IMR-90 (cell line): ENCODE results near the gene GATAD2A. TPM values are rescaled to one million over a fixed set of nuclear protein-coding genes. Genes with fewer than 3 reads are reported as not detected.
A peak's percentile ranks its signal among the peaks of the same experiment; 100 is the strongest.

Source experiments
- ATAC-seq: fragments of 200-7000 bp; cut with Tn5 transposase; 2 replicates; pipeline ENCODE4 v1.9.1; 2020; ENCODE audit warnings: low read depth, mild to moderate bottlenecking, moderate library complexity
- BruUV-seq: library from RNA; stranded (reverse); fragments of 400-500 nt; replicated peaks from 2 replicates; lab custom pipeline; 2021; lab: Mats Ljungman, UMichigan
- CTCF ChIA-PET: fragments of 300-600 bp; formaldehyde crosslinking; extraction: SDS; loops from one replicate; lab custom pipeline; 2021; ENCODE audit warnings: antibody characterized with exemption; lab: Yijun Ruan, JAX
- POLR2A ChIA-PET: fragments of 300-600 bp; sonication (Branson Sonifier 250); formaldehyde crosslinking; loops from one replicate; lab custom pipeline; 2022; ENCODE audit warnings: antibody characterized with exemption; ENCODE audit not compliant: unreplicated experiment; lab: Charles Lee
- DNase-seq: peaks from one replicate; pipeline ENCODE4 v3.0.0; 2013
- H2AFZ ChIP-seq: replicated peaks from 2 replicates; pipeline ENCODE3; 2013; ENCODE audit warnings: low read length, mild to moderate bottlenecking; ENCODE audit not compliant: poor library complexity
- H2AK5ac ChIP-seq: 2 replicates; pipeline ENCODE4 v1.6.1; 2013; ENCODE audit warnings: low read depth, low read length, inconsistent platforms
- H2AK9ac ChIP-seq: replicated peaks from 2 replicates; pipeline ENCODE3; 2013; ENCODE audit warnings: mild to moderate bottlenecking, low read depth, low read length, moderate library complexity; ENCODE audit not compliant: poor library complexity
- H2BK120ac ChIP-seq: 2 replicates; pipeline ENCODE4 v1.6.1; 2013; ENCODE audit warnings: low read depth, low read length, inconsistent platforms
- H2BK15ac ChIP-seq: 3 replicates; pipeline ENCODE4 v1.6.1; 2013; ENCODE audit warnings: low read depth, low read length, inconsistent platforms
- H2BK20ac ChIP-seq: 2 replicates; pipeline ENCODE4 v1.6.1; 2013; ENCODE audit warnings: low read depth, mild to moderate bottlenecking, inconsistent platforms, low read length, moderate library complexity
- H2BK5ac ChIP-seq: 2 replicates; pipeline ENCODE4 v1.6.1; 2013; ENCODE audit warnings: mild to moderate bottlenecking, low read depth, low read length, inconsistent platforms; ENCODE audit not compliant: poor library complexity, severe bottlenecking
- H3K14ac ChIP-seq: replicated peaks from 2 replicates; pipeline ENCODE4 v1.6.1; 2013; ENCODE audit warnings: low read depth, low read length, inconsistent platforms
- H3K18ac ChIP-seq: 2 replicates; pipeline ENCODE4 v1.6.1; 2013; ENCODE audit warnings: low read depth, low read length, control low read depth
- H3K23ac ChIP-seq: 2 replicates; pipeline ENCODE4 v1.6.1; 2013; ENCODE audit warnings: low read depth, low read length, inconsistent platforms
- H3K27ac ChIP-seq: 2 replicates; pipeline ENCODE4 v1.5.1; 2013; ENCODE audit warnings: mild to moderate bottlenecking, control low read depth, low read length; ENCODE audit not compliant: insufficient read depth
- H3K27me3 ChIP-seq: 2 replicates; pipeline ENCODE4 v1.6.1; 2013; ENCODE audit warnings: low read length; ENCODE audit not compliant: control insufficient read depth, insufficient read depth
- H3K36me3 ChIP-seq: 2 replicates; pipeline ENCODE4 v1.6.1; 2013; ENCODE audit warnings: low read length, mixed read lengths; ENCODE audit not compliant: control insufficient read depth, insufficient read depth
- H3K4ac ChIP-seq: 2 replicates; pipeline ENCODE4 v1.6.1; 2013; ENCODE audit warnings: low read depth, low read length, inconsistent platforms
- H3K4me1 ChIP-seq: 2 replicates; pipeline ENCODE4 v1.6.1; 2013; ENCODE audit warnings: low read length, mixed read lengths; ENCODE audit not compliant: control insufficient read depth, insufficient read depth
- H3K4me2 ChIP-seq: 2 replicates; pipeline ENCODE4 v1.6.1; 2013; ENCODE audit warnings: low read depth, mild to moderate bottlenecking, control low read depth, low read length, moderate library complexity
- H3K4me3 ChIP-seq: 2 replicates; pipeline ENCODE4 v1.5.1; 2013; ENCODE audit warnings: low read depth, mild to moderate bottlenecking, control low read depth, low read length, moderate library complexity; ENCODE audit not compliant: insufficient read depth
- H3K56ac ChIP-seq: 2 replicates; pipeline ENCODE4 v1.6.1; 2013; ENCODE audit warnings: low read length, inconsistent platforms; ENCODE audit not compliant: insufficient read depth; ENCODE audit errors: extremely low read depth
- H3K79me1 ChIP-seq, 2 experiments: 2 replicates each; pipeline ENCODE4 v1.6.1; 2013; ENCODE audit warnings: low read length in 2 of 2, inconsistent platforms in 1 of 2, low read depth in 1 of 2
- H3K9ac ChIP-seq: 2 replicates; pipeline ENCODE4 v1.6.1; 2013; ENCODE audit warnings: low read depth, low read length, control low read depth
- H3K9me1 ChIP-seq: 2 replicates; pipeline ENCODE4 v1.6.1; 2013; ENCODE audit warnings: low read length, inconsistent platforms; ENCODE audit not compliant: insufficient read depth
- H3K9me3 ChIP-seq: 2 replicates; pipeline ENCODE4 v1.6.1; 2013; ENCODE audit warnings: low read length; ENCODE audit not compliant: control insufficient read depth, insufficient read depth
- H4K20me1 ChIP-seq: 2 replicates; pipeline ENCODE4 v1.6.1; 2013; ENCODE audit warnings: low read length, inconsistent platforms; ENCODE audit not compliant: insufficient read depth
- H4K5ac ChIP-seq: 2 replicates; pipeline ENCODE4 v1.6.1; 2013; ENCODE audit warnings: mild to moderate bottlenecking, low read depth, low read length, control low read depth
- H4K8ac ChIP-seq, 2 experiments: 2 replicates each; pipeline ENCODE4 v1.6.1; 2013; ENCODE audit warnings: low read depth in 2 of 2, low read length in 2 of 2, control low read depth in 1 of 2, inconsistent platforms in 1 of 2
- H4K91ac ChIP-seq: 2 replicates; pipeline ENCODE4 v1.6.1; 2013; ENCODE audit warnings: low read depth, low read length, inconsistent platforms; ENCODE audit not compliant: insufficient read depth
- BHLHE40 ChIP-seq: fragments of 150-350 bp; IDR thresholded peaks from 2 replicates; pipeline ENCODE4 v1.6.1; 2016; ENCODE audit warnings: mild to moderate bottlenecking, low read depth, low read length
- CHD1 ChIP-seq: IDR thresholded peaks from 2 replicates; pipeline ENCODE4 v1.6.1; 2012; ENCODE audit warnings: low read depth, low read length, improper control_type of control experiment
- MAZ ChIP-seq: IDR thresholded peaks from 2 replicates; pipeline ENCODE4 v1.6.1; 2012; ENCODE audit warnings: low read depth, mild to moderate bottlenecking, low read length, improper control_type of control experiment, moderate library complexity, borderline replicate concordance
- MXI1 ChIP-seq: IDR thresholded peaks from 2 replicates; pipeline ENCODE4 v1.6.1; 2012; ENCODE audit warnings: low read depth, mild to moderate bottlenecking, low read length, moderate library complexity, borderline replicate concordance
- POLR2A ChIP-seq: IDR thresholded peaks from 2 replicates; pipeline ENCODE4 v1.6.1; 2012; ENCODE audit warnings: mild to moderate bottlenecking, low read depth, low read length
- RAD21 ChIP-seq: IDR thresholded peaks from 2 replicates; pipeline ENCODE4 v1.6.1; 2012; ENCODE audit warnings: low read length, improper control_type of control experiment
- RCOR1 ChIP-seq: IDR thresholded peaks from 2 replicates; pipeline ENCODE4 v1.6.1; 2012; ENCODE audit warnings: mild to moderate bottlenecking, low read length, improper control_type of control experiment; ENCODE audit not compliant: insufficient replicate concordance
- RFX5 ChIP-seq: IDR thresholded peaks from 2 replicates; pipeline ENCODE4 v1.8.0; 2012; ENCODE audit warnings: low read depth, mild to moderate bottlenecking, low read length, moderate library complexity
- SMC3 ChIP-seq: fragments of 150-350 bp; IDR thresholded peaks from 2 replicates; pipeline ENCODE4 v1.6.1; 2016; ENCODE audit warnings: low read depth, mild to moderate bottlenecking, antibody characterized with exemption, low read length, moderate library complexity
- WGBS, 2 experiments: methylation state at CpG; one replicate each; pipeline versions ENCODE4 v1.1.5 to v1.1.7; 2013; ENCODE audit warnings: missing lambda C conversion rate in 2 of 2; ENCODE audit not compliant: insufficient read length in 1 of 2; ENCODE audit errors: extremely low coverage in 2 of 2; 5-methylcytosine and 5-hydroxymethylcytosine counted together
- dilution Hi-C: fragments of 300-500 bp; cut with HindIII; formaldehyde crosslinking; loops from one replicate; pipeline ENCODE4 v1.14.3; 2018; ENCODE audit warnings: low sequenced_read_pairs; ENCODE audit not compliant: unreplicated experiment
- in situ Hi-C: fragments of 300-500 bp; cut with MboI; formaldehyde crosslinking; loops from 3 replicates; pipeline ENCODE4 v1.14.3; 2019; ENCODE audit warnings: low sequenced_read_pairs, inconsistent platforms, mixed read lengths
- intact Hi-C: fragments of 100-400 bp; cut with micrococcal nuclease; formaldehyde crosslinking; loops from 2 replicates; pipeline ENCODE4 v1.10.0; 2022
- polyA plus RNA-seq, 3 experiments: library from polyadenylated mRNA; depleted of rRNA; stranded (reverse); fragments of >200 nt; gene quantifications; 2 replicates each; pipeline ENCODE4 v1.2.3, GENCODE V29; 2012; ENCODE audit warnings: low replicate concordance in 1 of 3
- total RNA-seq: library from RNA; depleted of rRNA; stranded (reverse); fragments of >200 nt; gene quantifications from 2 replicates; pipeline ENCODE4 v1.2.3, GENCODE V29; 2012
- TF ChIP-seq, protein P1 (sequence below): fragments of 150-350 bp; IDR thresholded peaks from 2 replicates; pipeline ENCODE4 v1.6.1; 2016; ENCODE audit warnings: low read depth, mild to moderate bottlenecking, low read length, moderate library complexity, borderline replicate concordance
- TF ChIP-seq, protein P2 (sequence below): conservative IDR thresholded peaks from 2 replicates; pipeline ENCODE4 v1.5.1; 2012; ENCODE audit warnings: mild to moderate bottlenecking, low read depth, low read length, improper control_type of control experiment

Gene GATAD2A
- total and polyA plus RNA-seq, 2 of the 4 experiments (the other 2 are of a cell fraction): 23.5 to 33.2 TPM

GRCh38 chr19:19490214-19490968 is 84.9 kb downstream of the GATAD2A start:
- H2AK9ac ChIP-seq: peak overlapping the region; percentile 67
- peak overlapping the region; percentile 65 for H3K4ac ChIP-seq
- H2BK5ac ChIP-seq: peak overlapping the region; percentile 1
- H2AFZ ChIP-seq: peak overlapping the region; percentile 36
- H2AK5ac ChIP-seq: peak overlapping the region; percentile 92
- H3K79me1 ChIP-seq: peaks cover 13 to 77% of the 10 kb centered on the region in 2 experiments; a peak in 3 of 4 replicates
- peak overlapping the region; percentile 84 for H4K91ac ChIP-seq
- no peaks in the 10 kb centered on the region for H3K9me3 ChIP-seq
- H4K8ac ChIP-seq: peak overlapping the region; percentile 64 to 94; a peak in 3 of 4 replicates
- H2BK15ac ChIP-seq: peak overlapping the region; percentile 21; the same call in 1 of the 3 replicates
- POLR2A ChIA-PET: no interaction called here
- no TSS peak for BruUV-seq
- H3K27me3 ChIP-seq: no peaks in the 10 kb centered on the region
- peak overlapping the region; percentile 23; the same call in 1 of the 2 replicates for H3K4me2 ChIP-seq
- dilution Hi-C loops (no loop called here), intact Hi-C loops (loop anchor here (1.0 kb wide), 1 partner anchor 124 kb away; no protein-coding TSS in a partner anchor), in situ Hi-C loops (loop anchor here (5.0 kb wide), 1 partner anchor 123 kb away; no protein-coding TSS in a partner anchor)
- H2BK20ac ChIP-seq: peak overlapping the region; percentile 23; the same call in 1 of the 2 replicates
- no peaks in the 10 kb centered on the region; the same call in 1 of the 2 replicates for H4K20me1 ChIP-seq
- peaks cover 18% of the 10 kb centered on the region for H3K9me1 ChIP-seq
- peak; percentile 82 for DNase-seq
- 0 out of 2 replicates have a peak overlapping the region, but pooled peaks have one; percentile 64 for H3K14ac ChIP-seq
- ATAC-seq: peak; percentile 59
- H4K5ac ChIP-seq: peak overlapping the region; percentile 35
- WGBS, 2 experiments: 34% methylated on average over 10 of the region's 20 CpGs; no CpG with 5 or more reads in 1 of the 2 experiments
- H3K18ac ChIP-seq: no peak overlapping the region
- peak overlapping the region; percentile 68 for H3K27ac ChIP-seq
- H3K9ac ChIP-seq: no peak overlapping the region
- H3K4me1 ChIP-seq: peaks cover 31% of the 10 kb centered on the region
- H3K4me3 ChIP-seq: no peak overlapping the region
- H2BK120ac ChIP-seq: peak overlapping the region; percentile 53
- H3K36me3 ChIP-seq: peaks cover 24% of the 10 kb centered on the region
- TF ChIP-seq BHLHE40: no peak
- TF ChIP-seq SMC3: peak; percentile 69
- TF ChIP-seq RCOR1: no peak
- no peak for TF ChIP-seq MXI1
- TF ChIP-seq RFX5: no peak
- no peak for TF ChIP-seq CHD1
- TF ChIP-seq MAZ: no peak
- no peak for TF ChIP-seq POLR2A
- TF ChIP-seq, protein P1, sequence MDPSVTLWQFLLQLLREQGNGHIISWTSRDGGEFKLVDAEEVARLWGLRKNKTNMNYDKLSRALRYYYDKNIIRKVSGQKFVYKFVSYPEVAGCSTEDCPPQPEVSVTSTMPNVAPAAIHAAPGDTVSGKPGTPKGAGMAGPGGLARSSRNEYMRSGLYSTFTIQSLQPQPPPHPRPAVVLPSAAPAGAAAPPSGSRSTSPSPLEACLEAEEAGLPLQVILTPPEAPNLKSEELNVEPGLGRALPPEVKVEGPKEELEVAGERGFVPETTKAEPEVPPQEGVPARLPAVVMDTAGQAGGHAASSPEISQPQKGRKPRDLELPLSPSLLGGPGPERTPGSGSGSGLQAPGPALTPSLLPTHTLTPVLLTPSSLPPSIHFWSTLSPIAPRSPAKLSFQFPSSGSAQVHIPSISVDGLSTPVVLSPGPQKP: no peak
- TF ChIP-seq, protein P2, sequence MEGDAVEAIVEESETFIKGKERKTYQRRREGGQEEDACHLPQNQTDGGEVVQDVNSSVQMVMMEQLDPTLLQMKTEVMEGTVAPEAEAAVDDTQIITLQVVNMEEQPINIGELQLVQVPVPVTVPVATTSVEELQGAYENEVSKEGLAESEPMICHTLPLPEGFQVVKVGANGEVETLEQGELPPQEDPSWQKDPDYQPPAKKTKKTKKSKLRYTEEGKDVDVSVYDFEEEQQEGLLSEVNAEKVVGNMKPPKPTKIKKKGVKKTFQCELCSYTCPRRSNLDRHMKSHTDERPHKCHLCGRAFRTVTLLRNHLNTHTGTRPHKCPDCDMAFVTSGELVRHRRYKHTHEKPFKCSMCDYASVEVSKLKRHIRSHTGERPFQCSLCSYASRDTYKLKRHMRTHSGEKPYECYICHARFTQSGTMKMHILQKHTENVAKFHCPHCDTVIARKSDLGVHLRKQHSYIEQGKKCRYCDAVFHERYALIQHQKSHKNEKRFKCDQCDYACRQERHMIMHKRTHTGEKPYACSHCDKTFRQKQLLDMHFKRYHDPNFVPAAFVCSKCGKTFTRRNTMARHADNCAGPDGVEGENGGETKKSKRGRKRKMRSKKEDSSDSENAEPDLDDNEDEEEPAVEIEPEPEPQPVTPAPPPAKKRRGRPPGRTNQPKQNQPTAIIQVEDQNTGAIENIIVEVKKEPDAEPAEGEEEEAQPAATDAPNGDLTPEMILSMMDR: peak; percentile 82
- peak; percentile 85 for TF ChIP-seq RAD21
- no peak overlapping the region for H3K23ac ChIP-seq
- no peak overlapping the region for H3K56ac ChIP-seq
- CTCF ChIA-PET: interaction anchor here (0.5 to 2.7 kb wide), 9 partner anchors 84 to 450 kb away, joined by 3 to 15 read pairs (median 3); partner anchors contain the start of gene GATAD2A
